A549 treated with AZD9567 at 1 μM for 4 hours (cell line): ENCODE data around the gene ANKRD53. TPM values are rescaled to one million over a fixed set of nuclear protein-coding genes. Genes with fewer than 3 reads are reported as not detected.

Experiments used
- total RNA-seq: library from RNA; stranded (reverse); fragments of 200-300 nt; extraction: Qiagen RNA extraction; gene quantifications from 5 replicates; pipeline ENCODE4 v1.2.3, GENCODE V29; 2022; ENCODE audit not compliant: insufficient read depth

Gene ANKRD53
- 0.05 to 0.11 TPM (median 0.09 TPM) in 4 of 5 replicates, not detected in the other for total RNA-seq

DNA sequence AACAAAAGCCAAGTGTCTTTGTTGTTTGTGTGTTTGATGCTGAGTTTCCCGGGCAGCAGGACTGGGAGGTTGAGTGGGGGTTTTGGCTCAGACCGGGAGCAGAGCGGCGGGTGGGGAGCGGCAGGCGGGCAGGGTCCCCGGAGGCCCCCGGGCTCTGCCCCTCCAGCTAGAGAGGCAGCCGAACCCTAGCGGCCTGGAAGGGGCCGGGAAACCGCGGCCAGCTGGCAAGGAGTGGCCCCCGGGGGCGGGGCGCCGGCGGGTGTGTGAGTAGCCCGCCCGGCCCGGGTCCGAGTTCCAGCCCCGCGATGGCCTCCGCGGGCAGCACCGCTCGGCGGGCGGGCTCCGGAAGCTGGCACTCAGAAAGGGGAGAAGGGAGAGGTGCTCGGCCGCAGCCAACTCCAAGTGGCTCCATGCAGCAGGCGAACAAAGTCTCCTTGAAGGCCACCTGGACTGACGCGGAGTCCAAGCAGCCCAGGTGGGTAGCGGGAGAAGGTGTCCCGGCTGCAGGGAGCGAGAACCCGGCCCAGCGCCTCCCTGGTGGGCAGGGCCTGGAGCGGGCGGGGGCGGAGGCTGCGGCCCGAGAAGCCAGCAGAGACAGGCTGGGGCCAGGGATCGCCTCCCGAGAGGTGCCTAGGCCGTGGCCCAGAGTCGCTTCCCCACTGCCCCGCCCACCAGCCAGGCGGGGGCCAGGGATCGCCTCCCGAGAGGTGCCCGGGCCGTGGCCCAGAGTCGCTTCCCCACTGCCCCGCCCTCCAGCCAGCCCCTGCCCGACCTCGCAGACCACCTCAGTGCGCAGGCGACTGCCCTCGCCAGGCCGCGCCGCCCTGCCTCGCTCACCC is at the start of gene ANKRD53:
Gene ANKRD53 (plus strand): TSS at position 290 of the 839 bp plus-strand sequence. CDS start 16 bp downstream, at position 306.

DNA sequence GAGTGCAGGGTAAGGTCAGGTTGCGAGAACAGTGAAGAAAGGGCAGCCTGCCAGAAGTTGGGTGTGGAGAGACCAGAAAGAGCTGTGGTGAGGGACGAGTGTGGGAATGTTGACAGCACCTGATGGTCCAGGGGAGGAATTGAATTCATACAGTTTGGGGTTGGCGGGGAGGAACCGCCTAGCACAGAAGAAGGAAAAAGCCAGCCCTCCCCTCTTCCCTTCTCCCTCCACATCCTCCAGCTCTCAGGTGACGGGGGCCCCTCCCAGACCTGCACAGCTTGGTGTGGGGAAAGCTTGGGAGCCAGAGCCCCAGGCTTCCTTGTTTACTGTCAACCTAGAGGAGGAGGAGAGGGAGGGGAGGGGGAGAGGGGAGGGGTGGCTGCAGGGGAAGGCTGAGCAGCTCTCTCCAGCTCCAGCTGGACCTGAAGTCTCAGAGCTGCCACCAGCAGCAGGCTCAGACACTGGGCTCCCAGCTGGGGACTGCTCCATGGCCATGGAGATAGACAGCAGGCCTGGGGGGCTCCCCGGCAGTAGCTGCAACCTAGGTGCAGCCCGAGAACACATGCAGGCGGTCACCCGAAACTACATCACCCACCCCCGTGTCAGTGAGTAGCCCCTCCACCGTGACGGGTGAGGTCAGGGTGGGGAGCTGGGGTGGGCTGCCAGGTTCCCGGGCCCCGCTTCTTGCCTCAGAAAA is 42.8 kb upstream of the ANKRD53 start, which contains the start of gene ATP6V1B1:
Gene ATP6V1B1 (plus strand): TSS at position 433 of the 697 bp plus-strand sequence. CDS start 55 bp downstream, at position 488.

GRCh38 chr2:70994699-70995425 is 16.4 kb downstream of the ANKRD53 start, which contains the start of gene TEX261:
Gene TEX261 (minus strand): TSS chr2:70994873. CDS start chr2:70994757, 116 bp downstream.

Other genes starting within 250 kb of the ANKRD53 start
- gene ADD2, start 210.4 kb upstream of the ANKRD53 start, total RNA-seq: 19.8 to 26.2 TPM (median 25.2 TPM) in 5 replicates
- gene FIGLA, start 188.0 kb upstream of the ANKRD53 start, total RNA-seq: not detected in 5 replicates
- gene CLEC4F, start 158.0 kb upstream of the ANKRD53 start, total RNA-seq: not detected in 5 replicates
- gene CD207, start 142.8 kb upstream of the ANKRD53 start, total RNA-seq: not detected in 5 replicates
- 2.9 to 6.1 TPM (median 4.7 TPM) in 5 replicates for gene VAX2, start 78.1 kb upstream of the ANKRD53 start, total RNA-seq
- gene ATP6V1B1, start 42.7 kb upstream of the ANKRD53 start, total RNA-seq: 2.0 to 2.4 TPM (median 2.3 TPM) in 4 of 5 replicates, not detected in the other
- 75.0 to 86.1 TPM (median 83.6 TPM) in 5 replicates for gene TEX261, start 16.2 kb downstream of the ANKRD53 start, total RNA-seq
- gene NAGK, start 90.0 kb downstream of the ANKRD53 start, total RNA-seq: 81.6 to 103 TPM (median 91.6 TPM) in 5 replicates
- 4.7 to 12.5 TPM (median 11.1 TPM) in 5 replicates for gene MCEE, start 151.6 kb downstream of the ANKRD53 start, total RNA-seq
- 38.5 to 43.9 TPM (median 40.4 TPM) in 5 replicates for gene MPHOSPH10, start 152.0 kb downstream of the ANKRD53 start, total RNA-seq
- 0.22 to 0.37 TPM (median 0.32 TPM) in 4 of 5 replicates, not detected in the other for gene PAIP2B, start 248.5 kb downstream of the ANKRD53 start, total RNA-seq